Fibroblast of pulmonary artery (primary cell): ENCODE measurements around the gene TBXAS1.

Experiments
- DNase-seq: peaks from one replicate; pipeline ENCODE4 v3.0.0-alpha.2; 2010; ENCODE audit warnings: low read depth
- H3K4me3 ChIP-seq: replicated peaks from 2 replicates; pipeline ENCODE4 v1.5.1; 2011; ENCODE audit warnings: low read depth, mild to moderate bottlenecking, control low read depth, low read length, moderate library complexity
- CTCF ChIP-seq: IDR thresholded peaks from 2 replicates; pipeline ENCODE4 v1.5.1; 2011; ENCODE audit warnings: mild to moderate bottlenecking, control low read depth, low read length, inconsistent platforms; ENCODE audit errors: missing control alignments

TBXAS1 gene

GRCh38 chr7:139844779-139845442 lies 15.8 kb downstream of the TBXAS1 start:
- no peak for TF ChIP-seq CTCF
- no peak for DNase-seq
- H3K4me3 ChIP-seq = no peak overlapping the region

- no peak for DNase-seq
- H3K4me3 ChIP-seq = no peak overlapping the region
- no peak for TF ChIP-seq CTCF
These were observed 16.4 kb downstream of the TBXAS1 start for GRCh38 chr7:139845443-139845805.

GRCh38 chr7:139846297-139846696 lies 17.2 kb downstream of the TBXAS1 start:
- TF ChIP-seq CTCF = no peak
- DNase-seq = no peak
- no peak overlapping the region for H3K4me3 ChIP-seq

- DNase-seq = no peak
- no peak for TF ChIP-seq CTCF
These were observed 19.2 kb downstream of the TBXAS1 start for GRCh38 chr7:139848274-139848673.

GRCh38 chr7:139850906-139851305 lies 21.8 kb downstream of the TBXAS1 start:
- DNase-seq = no peak
- H3K4me3 ChIP-seq = no peak overlapping the region
- TF ChIP-seq CTCF = no peak

More at GRCh38 chr7:139848274-139848673, 19.2 kb downstream of the TBXAS1 start:
- no peak overlapping the region for H3K4me3 ChIP-seq

- no peak for DNase-seq
- no peak for TF ChIP-seq CTCF
- H3K4me3 ChIP-seq = no peak overlapping the region
These were observed 22.9 kb downstream of the TBXAS1 start for GRCh38 chr7:139851770-139852481.

GRCh38 chr7:139852482-139852845 lies 23.4 kb downstream of the TBXAS1 start:
- DNase-seq = peak; percentile 21
- TF ChIP-seq CTCF = no peak
- no peak overlapping the region for H3K4me3 ChIP-seq
